Activated CD4-positive, alpha-beta T cell treated with anti-CD3 and anti-CD28 coated beads, Interleukin-2, Interleukin-6, amounts not matched to agents 100 ng/mL and 50 ng/mL, durations not matched to agents 16 hours and 8 hours (primary cell): ENCODE results near the gene ABAT.
"Not testable (repeated sequence)": the region's sequence is repeated elsewhere in the genome, so short reads cannot be mapped to it uniquely, and the experiment has no call there.

Experiments used
- DNase-seq: peaks from one replicate; pipeline ENCODE4 v3.0.0-alpha.2; 2020

ABAT gene

DNA sequence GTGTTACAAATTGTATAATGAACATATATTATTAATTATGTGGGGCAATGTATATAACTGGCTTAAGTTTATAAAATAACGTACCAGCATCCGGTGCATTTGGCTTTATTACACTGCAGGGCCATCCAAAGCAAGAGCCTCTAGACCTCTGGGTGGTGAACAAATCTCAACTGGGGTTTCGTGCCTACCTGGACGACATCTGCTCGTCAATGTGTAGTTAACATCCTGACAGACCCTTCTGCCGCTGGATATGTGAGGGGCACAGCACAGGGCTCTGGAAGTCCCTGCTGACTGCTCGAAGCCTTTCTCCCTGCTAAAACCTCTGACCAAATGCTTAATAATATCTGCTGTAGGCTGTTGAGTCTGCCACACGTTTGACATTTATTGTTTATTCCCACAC is 120.7 kb downstream of the ABAT start:
- DNase-seq = no peak

DNA sequence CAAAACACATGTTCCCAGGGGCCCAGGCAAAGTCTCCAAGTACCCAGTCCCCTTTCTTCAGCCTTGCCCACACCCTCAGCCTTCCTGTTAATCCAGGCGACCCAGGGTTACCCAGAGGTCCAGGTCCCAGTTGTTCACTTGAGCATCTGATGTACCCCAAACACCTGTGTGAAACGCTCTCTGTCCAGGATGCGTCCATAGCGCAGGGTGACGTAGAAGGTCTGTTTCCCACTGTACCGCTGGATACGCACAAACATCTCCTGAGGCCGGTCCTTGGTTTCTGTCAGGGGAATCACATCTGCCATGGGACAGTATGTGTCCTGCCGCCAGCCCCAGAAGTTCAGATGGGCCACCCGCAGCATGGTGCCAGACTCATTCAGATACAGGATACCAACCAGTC is 121.4 kb downstream of the ABAT start:
- DNase-seq = no peak

DNA sequence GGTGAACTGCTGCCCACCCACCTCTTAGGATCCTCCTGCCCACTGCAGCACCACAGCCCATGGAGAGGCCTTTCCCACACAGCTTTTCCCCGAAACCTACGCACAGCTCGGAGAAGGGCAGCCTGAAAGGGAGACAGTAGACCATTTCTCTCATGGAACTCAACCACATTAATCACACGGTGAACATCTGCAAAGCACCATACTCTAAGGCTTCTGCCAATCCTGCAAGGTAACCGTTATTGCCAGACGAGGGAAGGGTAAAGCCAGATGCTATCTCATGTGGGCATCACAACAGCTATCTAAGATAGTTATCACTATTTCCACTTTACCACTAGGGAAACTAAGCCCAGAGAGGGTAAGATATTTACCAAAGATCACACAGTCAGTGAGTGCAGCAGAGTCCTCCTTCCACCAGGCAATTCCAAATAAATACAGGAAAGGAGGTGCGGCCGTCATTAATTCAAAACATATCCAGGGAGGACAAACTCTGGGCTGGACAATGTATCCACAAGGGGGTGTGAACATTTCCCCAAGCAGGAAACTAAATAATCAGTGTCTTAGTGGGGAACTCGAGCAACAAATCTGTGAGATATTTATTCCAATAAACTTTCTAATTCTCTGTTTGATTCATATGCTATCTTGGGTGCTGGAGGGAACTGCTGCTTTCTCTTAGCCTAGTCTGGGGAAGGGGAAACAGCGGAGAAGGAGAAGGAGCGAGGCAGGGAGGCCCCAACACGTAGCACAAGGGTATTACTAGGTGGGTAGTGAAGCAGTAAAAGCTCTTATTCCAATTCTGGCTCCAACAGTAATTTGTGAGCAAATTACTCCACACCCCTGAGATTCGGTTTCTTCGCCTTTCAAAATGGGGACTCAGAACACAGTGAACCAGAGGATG is 122.3 kb downstream of the ABAT start:
- no peak for DNase-seq

DNA sequence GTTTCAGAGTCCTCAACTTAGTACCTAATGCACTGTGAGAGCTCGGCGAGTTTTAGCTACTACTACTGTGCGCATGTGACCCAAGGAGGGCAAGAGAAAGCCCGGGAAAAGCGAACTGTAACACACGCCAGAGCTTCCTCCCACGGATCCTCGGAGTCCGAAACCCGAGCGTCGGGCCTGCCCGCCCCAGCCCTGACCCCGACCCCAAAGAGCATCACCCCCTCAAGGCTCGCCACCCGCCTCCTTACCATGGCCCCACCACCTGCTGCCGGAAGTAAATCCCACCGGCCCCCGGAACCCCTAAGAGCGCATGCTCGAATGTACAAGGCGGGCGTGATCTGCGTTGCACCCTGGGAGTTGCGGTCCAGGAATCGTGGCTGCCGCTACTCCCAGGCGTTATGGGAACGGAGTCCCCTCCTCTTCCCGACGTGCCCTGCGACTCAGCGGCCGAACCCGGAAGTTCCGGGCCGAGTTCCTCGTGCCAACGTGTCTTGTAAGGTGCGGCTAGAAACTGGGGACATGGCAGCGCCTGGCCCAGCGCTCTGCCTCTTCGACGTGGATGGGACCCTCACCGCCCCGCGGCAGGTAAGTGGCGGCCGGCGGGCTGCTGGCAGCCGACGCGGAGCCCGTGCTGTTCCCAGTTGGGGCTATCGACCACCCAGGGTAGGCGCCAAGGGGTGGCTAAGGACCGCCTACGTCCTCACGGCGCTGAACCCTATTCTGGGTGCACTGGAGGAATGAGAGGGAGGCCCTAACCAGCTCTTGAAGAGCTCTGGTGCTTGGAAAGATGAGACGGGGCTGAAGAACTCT is 123.2 kb downstream of the ABAT start, which contains the start of the genes PMM2 and TMEM186:
TSS of gene PMM2 (plus strand) at position 476 of the 810 bp plus-strand sequence. CDS start at position 520, 44 bp downstream.
TSS of gene TMEM186 (minus strand) at position 276 of the 810 bp plus-strand sequence. CDS start at position 251, 25 bp downstream.
- DNase-seq = peak; percentile 97

DNA sequence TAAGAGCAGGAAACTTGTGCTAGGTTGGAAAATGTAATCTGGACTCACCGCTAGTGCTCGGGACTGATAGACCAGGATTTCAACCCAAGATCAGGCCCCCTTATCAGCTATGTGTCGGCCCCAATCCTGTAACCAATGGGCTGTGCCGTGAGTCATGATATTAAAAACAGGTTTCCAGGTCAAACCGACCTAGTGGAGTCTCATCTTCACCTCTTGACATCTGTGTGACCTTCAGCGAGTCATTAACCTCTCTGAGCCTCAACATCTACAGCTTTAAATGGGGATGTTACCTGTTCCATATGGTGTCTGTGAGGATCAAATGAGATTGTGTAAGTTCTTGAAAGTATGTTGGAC is 123.7 kb downstream of the ABAT start:
- peak; percentile 17 for DNase-seq

DNA sequence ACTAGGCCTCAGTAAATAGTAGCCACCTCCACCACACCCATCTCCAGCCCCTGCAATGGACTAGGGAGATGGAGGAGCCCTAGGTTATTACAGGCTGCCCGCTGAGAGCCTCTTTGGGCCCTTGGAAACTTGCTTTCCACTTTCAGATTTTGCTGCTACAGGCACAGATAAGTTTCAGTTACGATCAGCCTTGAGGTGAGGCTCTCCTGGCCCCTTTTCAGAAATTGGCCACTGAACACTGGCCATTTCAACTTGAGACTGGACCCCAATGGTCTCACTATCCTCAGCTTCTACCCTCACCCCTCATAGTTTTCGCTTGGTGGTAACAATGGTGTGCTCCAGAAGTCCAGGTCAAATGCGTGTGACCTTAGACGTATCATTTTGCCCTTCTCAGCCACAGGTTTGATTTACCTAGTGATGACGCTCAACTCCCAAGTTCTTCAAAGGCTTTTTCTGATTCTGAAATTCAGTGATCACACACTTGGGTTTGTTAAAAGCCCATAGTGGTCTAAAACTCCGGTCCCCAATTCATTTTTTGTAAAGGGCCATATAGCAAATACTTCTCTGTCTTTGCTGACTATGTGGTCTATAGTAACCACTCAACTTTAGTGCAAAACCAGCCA is 124.2 kb downstream of the ABAT start:
- DNase-seq = no peak

DNA sequence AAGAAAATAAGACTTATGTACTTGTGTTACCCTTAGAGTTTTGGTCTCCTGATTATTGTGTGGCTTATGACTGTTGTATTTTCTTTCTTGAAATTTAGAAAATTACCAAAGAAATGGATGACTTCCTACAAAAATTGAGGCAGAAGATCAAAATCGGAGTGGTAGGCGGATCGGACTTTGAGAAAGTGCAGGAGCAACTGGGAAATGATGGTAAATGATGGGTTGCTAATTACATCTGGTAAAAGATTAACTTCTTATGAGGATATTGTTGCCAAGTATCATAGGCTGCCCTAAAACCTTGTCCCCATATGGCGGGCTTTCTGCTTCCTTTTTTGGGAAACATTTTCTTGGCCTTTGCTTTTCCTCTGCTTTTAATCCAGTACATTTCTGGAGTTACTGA is 127.3 kb downstream of the ABAT start:
- DNase-seq = no peak

DNA sequence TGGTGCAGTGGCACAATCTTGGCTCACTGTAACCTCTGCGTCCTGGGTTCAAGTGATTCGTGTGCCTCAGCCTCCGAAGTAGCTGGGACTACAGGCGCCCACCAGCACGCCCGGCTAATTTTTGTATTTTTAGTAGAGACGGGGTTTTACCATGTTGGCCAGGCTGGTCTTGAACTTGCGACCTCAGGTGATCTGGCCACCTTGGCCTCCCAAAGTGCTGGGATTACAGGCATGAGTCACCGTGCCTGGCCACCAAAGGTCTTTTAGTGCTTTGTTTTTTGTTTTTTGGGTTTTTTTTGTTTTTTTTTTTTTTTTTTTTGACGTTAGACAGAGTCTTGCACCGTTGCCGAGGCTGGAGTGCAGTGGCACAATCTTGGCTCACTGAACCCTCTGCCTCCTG is 129.3 kb downstream of the ABAT start:
- DNase-seq = not testable (repeated sequence)

DNA sequence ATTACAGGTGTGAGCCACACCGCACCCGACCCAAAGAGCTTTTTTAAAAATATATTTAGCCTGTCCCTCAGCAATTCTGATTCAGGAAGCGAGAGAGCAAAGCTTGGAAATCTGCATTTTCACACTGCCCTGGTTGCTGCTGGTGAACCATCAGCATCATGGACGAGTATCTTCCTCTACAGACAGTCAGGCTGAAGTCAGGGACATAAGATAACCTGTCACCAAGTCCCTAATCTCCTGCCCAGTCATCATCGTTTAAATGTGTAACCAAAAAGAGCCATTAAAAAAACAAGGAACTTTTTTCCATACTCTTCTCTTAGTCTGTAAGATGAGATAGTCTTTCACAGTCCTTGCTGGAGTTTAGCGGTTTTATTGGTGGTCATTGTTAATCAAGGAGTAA is 129.9 kb downstream of the ABAT start:
- no peak for DNase-seq

DNA sequence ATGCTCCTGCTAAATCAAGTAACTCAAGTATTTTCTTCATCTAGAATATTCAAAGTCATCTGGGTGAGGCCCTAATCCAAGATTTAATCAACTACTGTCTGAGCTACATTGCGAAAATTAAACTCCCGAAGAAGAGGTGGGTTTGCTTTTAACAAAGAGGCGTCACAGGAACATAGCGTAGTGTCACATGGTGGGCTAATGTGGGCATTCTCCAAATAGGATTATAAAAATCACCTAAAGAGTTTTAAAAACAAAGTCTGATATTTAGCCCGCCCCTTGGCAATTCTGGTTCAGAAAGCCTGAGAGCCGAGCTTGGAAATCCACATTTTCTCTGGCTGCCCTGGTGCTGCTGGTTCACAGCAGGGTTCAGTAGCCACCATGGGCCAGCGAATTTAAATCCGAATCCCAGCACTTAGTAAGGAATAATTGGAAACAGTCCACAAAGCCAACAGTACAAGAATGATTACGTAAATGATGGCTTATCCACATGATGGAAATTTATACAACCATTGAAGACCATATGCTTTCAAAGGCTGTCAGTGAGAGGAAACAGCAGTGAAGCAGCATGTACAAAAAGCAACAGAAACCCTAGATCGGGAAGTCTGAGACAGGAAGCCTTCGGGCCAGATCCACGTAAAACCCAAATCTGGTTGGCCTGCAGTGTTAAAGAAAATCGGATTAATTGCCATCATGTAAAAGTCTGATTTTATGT is 132.0 kb downstream of the ABAT start:
- DNase-seq = no peak

DNA sequence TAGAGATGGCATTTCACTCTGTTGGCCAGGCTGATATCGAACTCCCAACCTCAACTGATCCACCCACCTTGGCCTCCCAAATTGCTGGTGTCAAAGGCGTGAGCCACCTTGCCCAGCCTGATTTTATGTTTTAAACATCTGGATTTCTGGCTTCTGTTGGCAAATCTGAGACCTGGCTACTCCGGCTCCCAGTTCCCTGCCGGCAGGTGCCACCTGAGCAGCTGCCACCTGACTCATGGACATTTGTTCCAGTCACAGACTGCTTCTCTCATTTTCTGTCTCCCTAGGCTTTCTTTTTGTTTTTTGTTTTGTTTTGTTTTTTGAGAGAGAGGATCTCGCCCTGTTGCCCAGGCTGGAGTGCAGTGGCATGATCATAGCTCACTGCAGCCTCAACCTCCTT is 132.8 kb downstream of the ABAT start:
- DNase-seq = no peak

DNA sequence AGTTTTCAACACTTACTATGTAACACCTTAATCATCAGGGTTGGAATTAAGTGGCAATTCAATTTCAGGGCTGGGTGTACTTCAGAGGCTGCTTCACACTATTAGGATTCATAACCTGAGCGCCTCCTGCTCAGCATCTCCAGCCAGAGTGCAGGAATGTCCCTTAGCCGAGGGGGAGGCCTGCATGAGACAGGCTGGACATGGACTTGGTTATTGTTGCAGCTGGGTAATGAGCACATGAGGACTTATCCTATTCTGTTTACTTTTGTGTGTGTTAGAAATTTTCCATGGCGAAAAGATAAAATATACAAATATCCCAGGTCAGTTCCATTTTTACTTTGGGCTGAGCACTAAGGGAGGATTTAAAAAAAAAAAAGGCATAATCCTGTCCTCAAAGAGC is 133.6 kb downstream of the ABAT start:
- DNase-seq = no peak

DNA sequence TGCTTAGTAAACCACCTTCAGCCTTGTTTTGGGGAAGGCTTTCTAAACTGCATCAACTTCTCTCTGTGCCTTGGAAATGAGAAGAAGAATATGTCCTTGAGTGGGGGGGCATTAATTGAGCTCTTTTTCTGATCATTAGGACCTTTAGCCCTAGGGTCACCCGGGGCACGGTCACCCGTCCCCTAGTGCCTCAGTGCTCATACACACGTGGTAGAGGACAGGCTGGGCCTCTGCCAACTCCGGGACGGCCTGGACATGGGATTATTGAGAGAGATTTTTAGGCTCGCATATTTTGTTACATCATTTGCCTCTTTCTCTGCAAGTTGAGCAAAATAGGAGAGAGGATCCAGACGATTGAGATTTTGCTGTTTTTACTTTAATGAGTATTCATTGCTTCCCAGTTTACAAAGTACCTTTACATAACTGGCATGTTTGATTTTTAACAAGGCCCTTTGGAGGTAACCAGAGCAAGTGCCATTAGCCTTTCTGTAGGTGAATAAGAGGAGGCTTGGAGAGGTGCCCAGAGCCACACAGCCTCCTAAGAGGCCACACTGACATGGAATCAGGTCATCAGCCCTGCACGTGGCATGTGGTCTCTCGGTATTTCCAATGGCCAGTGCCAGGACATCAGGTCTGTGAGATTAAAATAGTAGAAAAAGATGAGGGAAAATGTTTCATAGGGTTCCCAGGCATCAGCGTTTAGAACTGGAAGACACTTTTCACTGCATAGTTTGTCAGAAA is 134.4 kb downstream of the ABAT start:
- DNase-seq = no peak

DNA sequence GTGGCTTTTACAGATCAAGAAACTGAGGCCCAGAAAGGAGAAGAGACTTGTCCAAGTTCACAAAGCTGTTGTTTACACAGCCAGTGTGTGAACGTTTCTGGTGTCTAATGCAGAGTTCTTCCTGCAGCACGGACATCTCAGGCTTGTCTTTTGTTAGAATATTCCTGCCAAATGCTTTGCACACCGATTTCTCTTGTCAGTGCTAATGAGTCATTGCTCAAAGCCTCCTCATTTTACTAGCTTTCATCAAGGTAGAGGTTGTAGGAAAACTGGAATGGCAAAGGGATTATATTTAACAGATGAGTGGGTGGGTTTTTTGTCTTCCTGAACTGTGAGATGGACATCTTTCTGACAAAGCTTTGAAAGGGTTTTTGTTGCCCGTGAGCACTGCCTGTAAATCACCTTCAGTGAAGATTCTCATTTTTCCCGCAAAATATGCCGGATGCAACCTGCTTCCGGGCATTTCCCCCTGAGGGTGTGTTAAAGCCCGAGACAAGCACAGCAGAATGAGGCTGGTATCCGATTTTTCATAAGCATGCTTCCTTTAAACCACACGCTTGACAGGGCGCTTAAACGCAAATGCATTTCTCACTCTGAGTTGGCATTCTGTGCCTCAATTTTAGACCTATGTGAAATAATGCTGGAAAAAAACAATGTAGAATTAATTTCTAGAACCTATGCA is 137.9 kb downstream of the ABAT start:
- no peak for DNase-seq

DNA sequence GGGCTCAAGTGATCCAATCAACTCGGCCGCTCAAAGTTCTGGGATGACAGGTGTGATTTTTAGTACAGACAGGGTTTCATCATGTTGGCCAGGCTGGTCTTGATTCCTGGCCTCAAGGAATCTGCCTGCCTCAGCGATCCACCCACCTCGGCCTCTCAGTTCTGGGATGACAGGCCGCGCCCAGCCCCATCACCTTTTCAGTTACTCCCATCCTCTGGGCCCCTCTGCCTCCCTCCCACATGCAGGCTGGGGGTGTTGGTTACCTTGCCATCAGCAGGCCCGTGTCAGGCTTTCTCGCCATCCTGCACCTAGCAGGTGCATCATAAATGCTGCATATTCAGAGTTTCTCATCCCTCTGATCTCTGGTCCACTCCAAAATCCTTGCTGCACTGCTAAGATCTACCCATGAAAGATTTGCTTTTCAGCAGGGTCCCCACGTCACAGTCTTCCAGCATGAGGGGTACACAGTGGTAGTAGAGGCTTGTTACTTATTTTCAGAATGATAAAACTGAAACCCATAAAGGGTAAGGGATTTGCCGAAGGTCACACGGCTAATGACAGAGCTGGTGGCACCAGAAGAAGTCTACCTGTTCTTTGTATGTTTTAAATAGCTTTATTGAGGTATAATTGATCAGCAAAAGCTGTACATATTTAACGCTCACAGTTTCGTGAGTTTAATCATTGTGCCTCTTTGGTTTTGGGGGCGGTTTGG is 139.8 kb downstream of the ABAT start:
- no peak for DNase-seq

DNA sequence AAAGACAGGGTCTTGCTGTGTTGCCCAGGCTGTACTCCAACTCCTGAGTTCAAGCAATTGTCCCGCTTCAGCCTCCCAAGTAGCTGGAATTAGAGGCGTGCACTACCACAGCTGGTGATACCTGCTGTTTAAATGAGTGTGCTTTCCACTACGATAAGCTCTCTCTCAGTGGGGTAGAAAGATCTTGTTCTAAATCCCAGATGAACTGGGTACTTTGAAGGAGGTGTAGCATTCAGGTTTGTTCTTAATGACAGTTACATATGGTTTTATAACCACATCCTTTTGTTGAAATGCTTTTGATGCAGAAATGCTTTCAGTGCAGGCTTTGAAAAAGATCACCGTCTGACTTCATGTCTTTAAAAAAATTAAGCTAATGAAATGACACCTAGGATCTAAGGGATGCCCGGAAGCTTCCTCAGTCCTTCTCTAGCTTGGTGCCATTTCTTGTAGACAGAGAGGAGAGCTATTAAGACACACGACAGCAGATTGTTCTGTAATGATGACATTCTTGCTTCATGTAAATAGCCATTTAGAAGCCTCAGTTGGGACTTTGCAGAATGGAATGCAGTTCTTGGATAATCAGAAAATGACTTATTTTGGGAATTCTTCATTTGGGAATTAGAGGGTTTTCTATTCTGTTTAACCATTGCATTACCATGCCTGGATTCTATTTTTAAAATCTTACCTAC is 142.7 kb downstream of the ABAT start:
- DNase-seq = peak; percentile 20

DNA sequence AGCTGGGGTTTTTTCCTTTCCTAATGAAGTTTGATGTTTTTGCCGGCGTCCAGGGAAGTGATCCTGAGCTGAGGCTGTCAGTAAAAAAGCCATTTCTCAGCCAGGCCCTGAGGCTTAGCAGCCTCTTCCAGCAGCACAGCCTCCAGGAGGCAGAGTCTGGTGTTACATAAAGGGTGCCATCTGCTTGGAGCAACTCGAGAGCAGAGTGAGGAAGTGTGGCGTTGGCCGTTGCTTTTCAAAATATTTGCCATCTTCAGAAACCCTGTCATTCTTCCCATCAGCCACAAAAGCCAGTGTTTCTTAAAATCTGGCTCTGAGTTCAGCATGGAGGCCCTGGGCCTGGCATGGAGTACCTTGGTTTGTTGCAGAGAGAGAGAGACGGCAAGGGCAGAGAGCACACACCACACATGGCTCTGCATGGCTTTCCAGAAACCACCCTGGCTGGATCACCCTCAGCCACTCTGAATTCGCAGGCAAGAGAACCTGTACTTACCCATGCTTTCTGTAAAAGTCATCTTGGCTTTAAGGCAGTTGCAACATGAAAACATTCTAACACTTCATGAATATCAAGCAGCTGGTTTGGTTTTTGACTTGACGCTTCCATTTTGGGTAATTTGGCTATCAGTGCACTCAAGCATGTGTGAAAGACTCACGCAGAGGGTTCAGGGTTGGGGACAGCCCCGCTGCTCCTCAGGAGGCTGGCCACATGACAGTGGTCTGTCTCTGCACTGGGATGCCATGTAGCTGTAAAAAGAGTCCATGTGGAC is 144.3 kb downstream of the ABAT start:
- no peak for DNase-seq

DNA sequence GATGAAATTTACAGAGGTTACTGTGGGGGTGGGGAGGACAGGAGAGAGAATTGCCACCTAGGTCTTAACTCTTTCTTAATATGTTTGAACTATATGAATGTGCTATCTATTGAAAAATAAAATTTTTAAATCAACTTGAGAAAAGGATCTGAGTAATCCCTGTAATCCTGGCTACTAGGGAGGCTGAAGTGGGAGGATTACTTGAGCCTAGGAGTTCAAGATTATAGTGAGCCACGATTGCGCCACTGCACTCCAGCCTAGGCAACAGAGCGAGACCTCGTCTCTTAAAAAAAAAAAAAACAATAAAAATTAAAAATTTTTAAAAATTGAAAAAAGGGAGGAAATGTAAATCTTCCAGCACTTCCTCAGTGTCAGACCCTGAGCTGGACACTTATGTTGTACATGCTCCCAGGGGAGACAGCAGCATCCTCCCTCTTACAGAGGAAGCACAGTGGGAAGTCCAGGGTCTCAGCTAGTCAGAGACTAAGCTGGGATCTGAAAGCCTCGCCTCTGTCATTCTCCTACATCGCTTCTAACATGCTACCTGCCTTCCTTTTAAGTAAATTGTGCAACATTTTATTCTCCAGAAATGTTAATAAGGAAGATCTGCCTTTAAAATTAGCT is 145.1 kb downstream of the ABAT start:
- DNase-seq = no peak

DNA sequence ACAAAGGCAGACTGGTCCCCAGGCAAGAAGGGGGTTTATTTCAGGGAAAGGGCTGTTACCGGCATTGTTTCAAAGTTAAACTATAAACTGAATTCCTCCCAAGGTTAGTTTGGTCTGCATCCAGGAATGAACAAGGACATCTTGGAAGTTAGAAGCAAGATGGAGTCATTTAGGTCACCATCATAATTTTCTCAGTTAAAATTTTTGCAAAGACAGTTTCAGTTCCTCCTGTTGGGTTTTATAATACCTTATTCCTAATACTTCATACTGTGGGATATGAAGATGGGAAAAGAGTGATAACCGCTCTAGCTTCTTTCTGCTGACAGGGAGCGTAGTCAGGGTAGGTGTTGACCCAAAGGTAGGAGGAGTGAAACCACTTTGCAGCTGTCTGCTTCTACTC is 148.0 kb downstream of the ABAT start:
- DNase-seq = no peak
